Activated CD4-positive, alpha-beta T cell treated with anti-CD3 and anti-CD28 coated beads, Interleukin-2, amount 50 U/mL, for 1 hour (primary cell): Measurements from ENCODE around the gene ZNF581.

Source experiments
- DNase-seq: peaks from one replicate; pipeline ENCODE4 v3.0.0-alpha.2; 2020

The ZNF581 gene

GRCh38 chr19:55611983-55612645, 31.3 kb upstream of the ZNF581 start:
- no peak for DNase-seq

GRCh38 chr19:55613396-55613795, 30.1 kb upstream of the ZNF581 start:
- DNase-seq: no peak

GRCh38 chr19:55613930-55614710, 29.3 kb upstream of the ZNF581 start:
- no peak for DNase-seq

GRCh38 chr19:55614711-55615542, 28.5 kb upstream of the ZNF581 start:
- DNase-seq: no peak

- DNase-seq: no peak
Observed at GRCh38 chr19:55615543-55616394, 27.7 kb upstream of the ZNF581 start.

- no peak for DNase-seq
Observed at GRCh38 chr19:55616395-55616875, 27.0 kb upstream of the ZNF581 start.

- DNase-seq: no peak
Observed at GRCh38 chr19:55617426-55617825, 26.0 kb upstream of the ZNF581 start.

GRCh38 chr19:55618426-55618825, 25.0 kb upstream of the ZNF581 start:
- DNase-seq: no peak

- DNase-seq: no peak
Observed at GRCh38 chr19:55619286-55619685, 24.2 kb upstream of the ZNF581 start.

- DNase-seq: no peak
Observed at GRCh38 chr19:55620410-55621204, 22.8 kb upstream of the ZNF581 start.

GRCh38 chr19:55621205-55621672, 22.2 kb upstream of the ZNF581 start:
- no peak for DNase-seq

GRCh38 chr19:55621673-55622231, 21.7 kb upstream of the ZNF581 start:
- no peak for DNase-seq

GRCh38 chr19:55622242-55622969, 21.0 kb upstream of the ZNF581 start:
- no peak for DNase-seq

- DNase-seq: no peak
Observed at GRCh38 chr19:55623130-55623529, 20.3 kb upstream of the ZNF581 start.

- no peak for DNase-seq
Observed at GRCh38 chr19:55623561-55623960, 19.9 kb upstream of the ZNF581 start.

- DNase-seq: peak; percentile 95
Observed at GRCh38 chr19:55624109-55625003, 19.1 kb upstream of the ZNF581 start, which contains the start of gene ZNF784. Gene ZNF784, minus strand, starts transcription at chr19:55624566. Its CDS starts 5 bp downstream, at chr19:55624561.

- DNase-seq: no peak
Observed at GRCh38 chr19:55625004-55625326, 18.5 kb upstream of the ZNF581 start.

- peak; percentile 54 for DNase-seq
Observed at GRCh38 chr19:55626350-55626749, 17.1 kb upstream of the ZNF581 start.

- DNase-seq: peak; percentile 87
Observed at GRCh38 chr19:55632463-55632834, 11.0 kb upstream of the ZNF581 start.
